Osteocyte (in vitro differentiated cells): ENCODE data around the gene RPRM. TPM values are rescaled to one million over a fixed set of nuclear protein-coding genes. Genes with fewer than 3 reads are reported as not detected.

Experiments used
- DNase-seq: peaks from one replicate; pipeline ENCODE4 v3.0.0; 2021; ENCODE audit warnings: mixed read lengths; ENCODE audit not compliant: unreplicated experiment; ENCODE audit errors: extremely low spot score
- H3K27ac Mint-ChIP-seq: one replicate; pipeline ENCODE4 v1.8.0; 2021; ENCODE audit warnings: mild to moderate bottlenecking, mixed read lengths; ENCODE audit not compliant: unreplicated experiment
- H3K27me3 Mint-ChIP-seq: one replicate; pipeline ENCODE4 v1.8.0; 2021; ENCODE audit warnings: mixed read lengths; ENCODE audit not compliant: unreplicated experiment
- H3K36me3 Mint-ChIP-seq: one replicate; pipeline ENCODE4 v1.8.0; 2021; ENCODE audit warnings: mixed read lengths; ENCODE audit not compliant: unreplicated experiment
- H3K4me1 Mint-ChIP-seq: one replicate; pipeline ENCODE4 v1.8.0; 2021; ENCODE audit warnings: mixed read lengths; ENCODE audit not compliant: unreplicated experiment
- H3K4me3 Mint-ChIP-seq: one replicate; pipeline ENCODE4 v1.8.0; 2021; ENCODE audit warnings: mild to moderate bottlenecking, moderate library complexity, mixed read lengths; ENCODE audit not compliant: unreplicated experiment
- H3K9me3 Mint-ChIP-seq: one replicate; pipeline ENCODE4 v1.8.0; 2021; ENCODE audit warnings: mixed read lengths; ENCODE audit not compliant: unreplicated experiment
- total RNA-seq: library from RNA; stranded (reverse); gene quantifications from 2 replicates; pipeline ENCODE4 v1.2.1, GENCODE V29; 2021
- TF ChIP-seq, protein P1 (sequence below): fragments of 200-600 bp; sonication (generic); IDR thresholded peaks from 2 replicates; pipeline ENCODE4 v1.5.0; 2021; ENCODE audit warnings: antibody characterized with exemption, mild to moderate bottlenecking, moderate library complexity

The RPRM gene
- total RNA-seq, 1 donor from 2014 or later = not detected

DNA sequence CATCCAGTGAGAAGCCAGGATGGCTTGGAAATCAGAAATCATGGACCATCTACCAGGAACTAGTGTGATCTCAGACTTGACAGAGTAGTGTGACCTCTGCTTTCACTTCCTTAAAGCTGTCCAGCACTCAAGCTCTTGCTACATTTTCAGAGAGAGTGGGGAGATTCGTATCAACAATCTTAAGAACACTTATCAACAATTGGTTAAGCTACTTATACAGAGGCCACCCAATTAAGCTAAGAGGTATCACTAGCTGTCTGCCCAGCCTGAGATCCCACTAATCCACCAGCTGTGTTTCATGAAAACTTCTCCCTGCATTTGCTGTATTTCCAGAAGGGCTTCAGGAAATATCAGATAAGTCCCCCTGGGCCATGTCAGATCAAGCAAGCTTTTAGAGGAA lies 4.2 kb downstream of the RPRM start:
- TF ChIP-seq, protein P1, sequence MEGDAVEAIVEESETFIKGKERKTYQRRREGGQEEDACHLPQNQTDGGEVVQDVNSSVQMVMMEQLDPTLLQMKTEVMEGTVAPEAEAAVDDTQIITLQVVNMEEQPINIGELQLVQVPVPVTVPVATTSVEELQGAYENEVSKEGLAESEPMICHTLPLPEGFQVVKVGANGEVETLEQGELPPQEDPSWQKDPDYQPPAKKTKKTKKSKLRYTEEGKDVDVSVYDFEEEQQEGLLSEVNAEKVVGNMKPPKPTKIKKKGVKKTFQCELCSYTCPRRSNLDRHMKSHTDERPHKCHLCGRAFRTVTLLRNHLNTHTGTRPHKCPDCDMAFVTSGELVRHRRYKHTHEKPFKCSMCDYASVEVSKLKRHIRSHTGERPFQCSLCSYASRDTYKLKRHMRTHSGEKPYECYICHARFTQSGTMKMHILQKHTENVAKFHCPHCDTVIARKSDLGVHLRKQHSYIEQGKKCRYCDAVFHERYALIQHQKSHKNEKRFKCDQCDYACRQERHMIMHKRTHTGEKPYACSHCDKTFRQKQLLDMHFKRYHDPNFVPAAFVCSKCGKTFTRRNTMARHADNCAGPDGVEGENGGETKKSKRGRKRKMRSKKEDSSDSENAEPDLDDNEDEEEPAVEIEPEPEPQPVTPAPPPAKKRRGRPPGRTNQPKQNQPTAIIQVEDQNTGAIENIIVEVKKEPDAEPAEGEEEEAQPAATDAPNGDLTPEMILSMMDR = no peak
- Mint-ChIP-seq H3K27ac (no peak overlapping the region), H3K36me3 (no peaks in the 10 kb centered on the region), H3K4me1 (peaks cover 17% of the 10 kb centered on the region), H3K9me3 (no peaks in the 10 kb centered on the region), H3K27me3 (peaks cover 45% of the 10 kb centered on the region), H3K4me3 (no peak overlapping the region)
- no peak for DNase-seq

DNA sequence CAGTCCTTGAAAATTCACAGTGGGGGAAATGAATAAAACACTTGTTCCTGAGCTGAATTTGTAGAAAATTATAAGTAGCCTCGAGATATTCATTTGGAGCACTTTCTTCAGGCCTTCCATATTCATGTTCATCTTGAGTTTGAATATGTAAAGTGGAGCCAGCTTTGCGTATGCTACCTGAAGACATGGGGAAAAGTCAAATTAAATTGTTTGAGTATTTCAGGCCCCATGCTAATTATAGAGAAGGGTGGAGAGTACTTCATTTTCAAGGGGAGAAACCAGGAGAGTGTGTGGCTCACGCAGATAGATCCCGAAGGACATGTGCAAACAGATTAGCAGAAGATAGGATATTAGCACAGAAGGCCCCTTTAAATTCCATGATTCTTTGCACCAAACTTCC lies 7.7 kb downstream of the RPRM start:
- H3K27me3 Mint-ChIP-seq = peaks cover 17% of the 10 kb centered on the region
- H3K4me3 Mint-ChIP-seq = no peak overlapping the region
- TF ChIP-seq, protein P1 = no peak
- no peak for DNase-seq
- H3K36me3 Mint-ChIP-seq = no peaks in the 10 kb centered on the region
- no peak overlapping the region for H3K27ac Mint-ChIP-seq
- no peaks in the 10 kb centered on the region for H3K9me3 Mint-ChIP-seq
- H3K4me1 Mint-ChIP-seq = no peaks in the 10 kb centered on the region

DNA sequence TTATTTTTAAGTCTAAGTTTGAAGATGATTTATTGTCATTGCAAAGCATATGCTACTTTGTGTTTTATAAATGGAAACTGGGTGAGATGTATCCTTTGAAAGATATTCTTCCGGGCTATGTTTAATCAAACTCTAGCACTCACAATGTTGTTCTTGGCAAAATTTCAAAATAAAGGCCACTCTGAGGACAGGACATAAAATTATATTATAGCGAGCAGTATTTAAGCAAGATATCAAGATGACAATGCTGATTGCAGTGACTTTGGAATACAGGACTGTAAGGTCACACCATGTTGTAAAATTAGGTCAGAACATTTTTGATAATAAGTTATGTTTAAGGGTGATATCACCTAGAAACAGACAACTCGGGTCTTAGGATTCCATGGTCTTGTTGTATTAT lies 14.2 kb downstream of the RPRM start:
- no peak overlapping the region for H3K27ac Mint-ChIP-seq
- no peak overlapping the region for H3K4me3 Mint-ChIP-seq
- no peaks in the 10 kb centered on the region for H3K36me3 Mint-ChIP-seq
- no peaks in the 10 kb centered on the region for H3K9me3 Mint-ChIP-seq
- no peaks in the 10 kb centered on the region for H3K27me3 Mint-ChIP-seq
- H3K4me1 Mint-ChIP-seq = no peaks in the 10 kb centered on the region
- DNase-seq = no peak
- TF ChIP-seq, protein P1 = no peak

DNA sequence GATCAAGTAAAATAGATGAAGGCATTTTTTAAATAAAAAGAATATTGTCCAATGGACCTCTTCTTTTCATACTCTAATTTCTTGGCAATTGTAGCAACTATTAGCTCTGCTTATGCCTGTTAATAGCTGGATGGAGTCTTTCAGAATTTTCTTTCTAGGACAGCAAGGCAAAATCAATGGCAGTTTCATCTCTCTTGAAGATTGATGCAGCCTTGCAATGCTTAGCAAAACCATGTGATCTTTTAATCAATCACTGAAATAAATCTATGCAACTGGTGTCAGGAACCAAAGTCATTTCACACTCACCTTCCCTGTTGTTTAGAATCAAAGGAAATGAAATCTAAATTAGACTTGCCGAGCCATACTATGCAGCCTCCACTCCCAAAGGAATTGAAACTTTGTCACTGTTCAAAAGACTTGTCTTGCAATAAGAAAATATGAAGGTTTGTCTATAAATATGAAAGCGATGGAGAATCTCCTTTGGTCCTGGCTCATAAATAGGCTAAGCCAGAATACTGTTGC lies 16.2 kb downstream of the RPRM start:
- Mint-ChIP-seq H3K4me3 (no peak overlapping the region), H3K9me3 (no peaks in the 10 kb centered on the region), H3K27ac (no peak overlapping the region), H3K4me1 (no peaks in the 10 kb centered on the region), H3K27me3 (no peaks in the 10 kb centered on the region), H3K36me3 (no peaks in the 10 kb centered on the region)
- TF ChIP-seq, protein P1 = no peak
- no peak for DNase-seq

DNA sequence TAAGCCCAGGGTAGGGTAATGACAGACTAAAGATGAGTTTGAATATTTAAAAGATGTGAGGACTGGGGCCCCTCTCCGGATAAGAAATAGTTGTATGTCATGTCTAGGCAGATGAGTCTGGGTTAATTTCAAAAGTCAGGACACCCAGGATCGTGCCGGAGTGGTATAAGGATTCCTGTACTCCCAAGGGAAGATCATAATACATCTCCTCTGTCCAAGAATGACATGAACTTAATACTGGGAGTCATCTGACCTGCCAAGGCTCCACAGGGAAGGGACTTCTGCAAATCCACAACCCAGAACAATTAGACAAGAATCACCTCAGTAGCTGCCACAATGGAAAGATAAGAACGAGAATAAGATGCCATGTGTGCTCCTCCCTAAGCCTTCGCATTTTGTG lies 17.1 kb downstream of the RPRM start:
- H3K9me3 Mint-ChIP-seq = no peaks in the 10 kb centered on the region
- H3K27ac Mint-ChIP-seq = no peak overlapping the region
- DNase-seq = no peak
- H3K36me3 Mint-ChIP-seq = no peaks in the 10 kb centered on the region
- TF ChIP-seq, protein P1 = no peak
- no peaks in the 10 kb centered on the region for H3K4me1 Mint-ChIP-seq
- H3K27me3 Mint-ChIP-seq = no peaks in the 10 kb centered on the region
- H3K4me3 Mint-ChIP-seq = no peak overlapping the region
